Mesothelial cell of epicardium (in vitro differentiated cells): ENCODE measurements around the gene ARHGEF40. TPM values are rescaled to one million over a fixed set of nuclear protein-coding genes. Genes with fewer than 3 reads are reported as not detected.

Source experiments
- DNase-seq, 2 experiments: peaks; one replicate each; pipeline ENCODE4 v3.0.0; 2021; ENCODE audit warnings: low spot score in 2 of 2; ENCODE audit not compliant: unreplicated experiment in 2 of 2
- H3K27ac Mint-ChIP-seq: 2 replicates; pipeline ENCODE4 v1.8.0; 2021; ENCODE audit warnings: mixed read lengths
- H3K27me3 Mint-ChIP-seq: 2 replicates; pipeline ENCODE4 v1.8.0; 2021; ENCODE audit warnings: low read depth, mixed read lengths
- H3K36me3 Mint-ChIP-seq: 2 replicates; pipeline ENCODE4 v1.8.0; 2021; ENCODE audit warnings: mixed read lengths
- H3K4me1 Mint-ChIP-seq: 2 replicates; pipeline ENCODE4 v1.8.0; 2021; ENCODE audit warnings: mixed read lengths
- H3K4me3 Mint-ChIP-seq: 2 replicates; pipeline ENCODE4 v1.8.0; 2021; ENCODE audit warnings: mild to moderate bottlenecking, moderate library complexity, mixed read lengths
- H3K9me3 Mint-ChIP-seq: 2 replicates; pipeline ENCODE4 v1.8.0; 2021; ENCODE audit warnings: mixed read lengths
- total RNA-seq: library from RNA; stranded (reverse); gene quantifications from 3 replicates; pipeline ENCODE4 v1.2.1, GENCODE V29; 2021
- TF ChIP-seq, protein P1 (sequence below): fragments of 200-600 bp; sonication (generic); IDR thresholded peaks from one replicate; pipeline ENCODE4 v1.5.0; 2021; ENCODE audit warnings: antibody characterized with exemption; ENCODE audit not compliant: unreplicated experiment

The ARHGEF40 gene
- total RNA-seq, 1 donor from 2014 or later = 96.2 TPM

DNA sequence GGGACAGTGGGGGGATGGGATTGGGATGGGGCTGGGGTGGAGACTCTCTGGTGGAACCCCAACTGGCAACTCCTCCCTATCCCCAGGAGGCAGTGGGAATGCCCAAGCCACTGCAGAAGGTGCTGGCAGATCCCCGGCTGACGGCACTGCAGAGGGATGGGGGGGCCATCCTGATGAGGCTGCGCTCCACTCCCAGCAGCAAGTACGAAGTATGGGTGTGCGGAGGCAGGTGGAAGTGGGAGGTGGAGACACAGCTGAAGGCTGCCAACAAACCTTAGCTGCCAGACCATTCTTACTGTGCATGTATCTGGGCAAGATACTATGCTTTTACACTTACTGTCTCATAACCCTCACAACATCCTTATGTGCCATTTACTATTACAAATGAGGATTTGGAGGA, 8.2 kb downstream of the ARHGEF40 start:
- Mint-ChIP-seq H3K27ac (no peak overlapping the region), H3K4me1 (peaks cover 4% of the 10 kb centered on the region), H3K36me3 (peaks cover 38% of the 10 kb centered on the region), H3K4me3 (no peak overlapping the region), H3K9me3 (no peaks in the 10 kb centered on the region), H3K27me3 (no peaks in the 10 kb centered on the region)
- TF ChIP-seq, protein P1, sequence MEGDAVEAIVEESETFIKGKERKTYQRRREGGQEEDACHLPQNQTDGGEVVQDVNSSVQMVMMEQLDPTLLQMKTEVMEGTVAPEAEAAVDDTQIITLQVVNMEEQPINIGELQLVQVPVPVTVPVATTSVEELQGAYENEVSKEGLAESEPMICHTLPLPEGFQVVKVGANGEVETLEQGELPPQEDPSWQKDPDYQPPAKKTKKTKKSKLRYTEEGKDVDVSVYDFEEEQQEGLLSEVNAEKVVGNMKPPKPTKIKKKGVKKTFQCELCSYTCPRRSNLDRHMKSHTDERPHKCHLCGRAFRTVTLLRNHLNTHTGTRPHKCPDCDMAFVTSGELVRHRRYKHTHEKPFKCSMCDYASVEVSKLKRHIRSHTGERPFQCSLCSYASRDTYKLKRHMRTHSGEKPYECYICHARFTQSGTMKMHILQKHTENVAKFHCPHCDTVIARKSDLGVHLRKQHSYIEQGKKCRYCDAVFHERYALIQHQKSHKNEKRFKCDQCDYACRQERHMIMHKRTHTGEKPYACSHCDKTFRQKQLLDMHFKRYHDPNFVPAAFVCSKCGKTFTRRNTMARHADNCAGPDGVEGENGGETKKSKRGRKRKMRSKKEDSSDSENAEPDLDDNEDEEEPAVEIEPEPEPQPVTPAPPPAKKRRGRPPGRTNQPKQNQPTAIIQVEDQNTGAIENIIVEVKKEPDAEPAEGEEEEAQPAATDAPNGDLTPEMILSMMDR = no peak
- DNase-seq = no peak

DNA sequence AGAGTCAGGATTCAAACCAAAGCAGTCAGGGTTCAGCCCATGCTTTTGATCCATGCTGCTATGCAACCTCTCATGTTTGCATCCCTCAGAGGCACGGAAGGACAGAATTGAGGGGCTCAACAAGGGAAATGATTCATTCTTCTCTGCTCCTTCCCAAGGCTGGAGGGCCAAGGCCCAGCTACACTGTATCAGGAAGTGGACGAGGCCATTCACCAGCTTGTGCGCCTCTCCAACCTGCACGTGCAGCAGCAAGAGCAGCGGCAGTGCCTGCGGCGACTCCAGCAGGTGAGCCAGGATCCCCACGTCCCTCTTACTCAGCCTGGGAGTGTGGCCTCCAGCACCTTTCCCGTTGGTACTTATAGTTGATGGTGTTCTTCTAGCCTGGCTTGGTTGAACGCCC, 8.6 kb downstream of the ARHGEF40 start:
- TF ChIP-seq, protein P1 = no peak
- Mint-ChIP-seq H3K36me3 (peaks cover 35% of the 10 kb centered on the region), H3K27me3 (no peaks in the 10 kb centered on the region), H3K27ac (no peak overlapping the region), H3K4me1 (no peaks in the 10 kb centered on the region), H3K9me3 (no peaks in the 10 kb centered on the region), H3K4me3 (no peak overlapping the region)
- no peak for DNase-seq

DNA sequence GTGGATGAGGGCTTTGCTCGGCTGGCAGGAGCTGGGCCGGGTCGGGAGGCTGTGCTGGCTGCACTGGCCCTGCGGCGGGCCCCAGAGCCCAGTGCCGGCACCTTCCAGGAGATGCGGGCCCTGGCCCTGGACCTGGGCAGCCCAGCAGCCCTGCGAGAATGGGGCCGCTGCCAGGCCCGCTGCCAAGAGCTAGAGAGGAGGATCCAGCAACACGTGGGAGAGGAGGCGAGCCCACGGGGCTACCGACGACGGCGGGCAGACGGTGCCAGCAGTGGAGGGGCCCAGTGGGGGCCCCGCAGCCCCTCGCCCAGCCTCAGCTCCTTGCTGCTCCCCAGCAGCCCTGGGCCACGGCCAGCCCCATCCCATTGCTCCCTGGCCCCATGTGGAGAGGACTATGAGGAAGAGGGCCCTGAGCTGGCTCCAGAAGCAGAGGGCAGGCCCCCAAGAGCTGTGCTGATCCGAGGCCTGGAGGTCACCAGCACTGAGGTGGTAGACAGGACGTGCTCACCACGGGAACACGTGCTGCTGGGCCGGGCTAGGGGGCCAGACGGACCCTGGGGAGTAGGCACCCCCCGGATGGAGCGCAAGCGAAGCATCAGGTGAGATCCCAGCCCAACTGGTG, 11.5 kb downstream of the ARHGEF40 start:
- no peak overlapping the region for H3K4me3 Mint-ChIP-seq
- no peaks in the 10 kb centered on the region for H3K27me3 Mint-ChIP-seq
- no peak overlapping the region for H3K27ac Mint-ChIP-seq
- no peaks in the 10 kb centered on the region for H3K9me3 Mint-ChIP-seq
- H3K36me3 Mint-ChIP-seq = peaks cover 37% of the 10 kb centered on the region
- H3K4me1 Mint-ChIP-seq = no peaks in the 10 kb centered on the region
- DNase-seq = no peak
- TF ChIP-seq, protein P1 = no peak

DNA sequence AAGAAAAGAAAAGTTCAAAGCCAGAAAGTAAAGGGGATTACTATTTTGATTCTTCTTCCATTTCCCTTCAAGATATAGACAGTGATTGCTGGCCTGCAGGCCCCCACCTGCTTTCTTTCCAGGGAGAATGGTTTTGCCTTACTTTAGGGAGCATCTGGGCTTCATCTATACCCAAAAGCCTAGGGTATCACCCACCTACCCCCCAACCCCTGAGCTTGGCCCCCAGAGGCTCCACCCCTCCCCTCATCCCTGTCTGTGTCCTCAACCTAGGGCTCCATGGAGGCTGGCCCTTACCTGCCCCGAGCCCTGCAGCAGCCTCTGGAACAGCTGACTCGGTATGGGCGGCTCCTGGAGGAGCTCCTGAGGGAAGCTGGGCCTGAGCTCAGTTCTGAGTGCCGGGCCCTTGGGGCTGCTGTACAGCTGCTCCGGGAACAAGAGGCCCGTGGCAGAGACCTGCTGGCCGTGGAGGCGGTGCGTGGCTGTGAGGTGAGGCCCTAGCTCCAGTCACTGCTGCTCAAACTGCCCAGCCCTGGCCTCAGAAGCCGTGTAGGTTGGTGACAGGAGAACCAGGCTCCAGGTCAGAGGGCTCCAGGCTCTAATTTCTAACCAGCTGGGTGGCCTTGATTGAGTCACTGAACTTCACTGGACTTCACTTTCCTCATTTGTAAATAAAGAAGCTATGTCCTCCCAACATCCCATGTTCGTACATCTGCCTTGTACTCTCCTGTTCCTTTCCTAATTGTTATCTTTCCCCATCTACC, 13.6 kb downstream of the ARHGEF40 start:
- Mint-ChIP-seq H3K4me3 (no peak overlapping the region), H3K27me3 (no peaks in the 10 kb centered on the region), H3K27ac (no peak overlapping the region), H3K9me3 (no peaks in the 10 kb centered on the region), H3K36me3 (peaks cover 35% of the 10 kb centered on the region), H3K4me1 (no peaks in the 10 kb centered on the region)
- no peak for DNase-seq
- TF ChIP-seq, protein P1 = no peak

DNA sequence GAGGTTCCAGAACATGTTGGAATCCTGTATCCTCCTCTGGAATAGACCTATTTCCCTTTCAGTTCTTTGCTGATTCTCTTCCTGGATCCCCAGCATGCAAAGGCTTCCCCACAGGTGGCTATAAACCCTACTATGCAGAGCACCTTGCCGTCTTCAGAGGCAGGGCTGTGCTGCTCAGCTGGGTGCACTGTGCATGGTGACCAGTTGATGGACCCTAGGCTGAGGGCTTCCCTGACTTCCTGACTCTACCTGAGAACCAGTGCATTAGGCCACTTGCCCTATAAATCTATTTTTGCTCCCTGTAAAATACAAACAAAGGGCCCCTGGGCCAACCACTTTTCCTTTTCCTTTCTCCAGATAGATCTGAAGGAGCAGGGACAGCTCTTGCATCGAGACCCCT, 14.3 kb downstream of the ARHGEF40 start:
- Mint-ChIP-seq H3K9me3 (no peaks in the 10 kb centered on the region), H3K27me3 (no peaks in the 10 kb centered on the region), H3K36me3 (peaks cover 37% of the 10 kb centered on the region), H3K27ac (no peak overlapping the region), H3K4me3 (no peak overlapping the region), H3K4me1 (no peaks in the 10 kb centered on the region)
- TF ChIP-seq, protein P1 = no peak
- DNase-seq = no peak
